DND-41 (cell line): Measurements from ENCODE around the gene ENPP4.
A peak's percentile ranks its signal among the peaks of the same experiment; 100 is the strongest.

Experiments
- ATAC-seq: fragments of 200-7000 bp; cut with Tn5 transposase; 3 replicates; pipeline ENCODE4 v1.9.1; 2021; ENCODE audit warnings: low read depth; ENCODE audit not compliant: insufficient read depth
- DNase-seq: peaks from one replicate; pipeline ENCODE4 v3.0.0-alpha.2; 2020
- H2AFZ ChIP-seq: 2 replicates; pipeline ENCODE4 v1.6.0; 2012; ENCODE audit warnings: low read depth, low read length
- H3K27ac ChIP-seq: 2 replicates; pipeline ENCODE4 v1.5.1; 2012; ENCODE audit warnings: low read length, inconsistent platforms
- H3K27me3 ChIP-seq: fragments of 200-600 bp; sonication (generic); 2 replicates; pipeline ENCODE4 v1.6.0; 2012; ENCODE audit warnings: low read length, mild to moderate bottlenecking, inconsistent platforms; ENCODE audit not compliant: insufficient read depth, poor library complexity
- H3K36me3 ChIP-seq: 2 replicates; pipeline ENCODE4 v1.5.1; 2012; ENCODE audit warnings: low read length, inconsistent platforms; ENCODE audit not compliant: insufficient read depth
- H3K4me1 ChIP-seq: 2 replicates; pipeline ENCODE4 v1.5.1; 2012; ENCODE audit warnings: mild to moderate bottlenecking, low read length; ENCODE audit not compliant: insufficient read depth
- H3K4me2 ChIP-seq: 2 replicates; pipeline ENCODE4 v1.6.0; 2012; ENCODE audit warnings: mild to moderate bottlenecking, moderate library complexity, low read length, inconsistent platforms; ENCODE audit not compliant: insufficient read depth
- H3K4me3 ChIP-seq, 2 experiments: fragments of 200-600 bp in 1 of 2; shearing (Covaris generic) in 1 of 2; 2 replicates each; pipeline ENCODE4 v1.5.1; 2012 to 2016; ENCODE audit warnings: inconsistent platforms in 2 of 2, low read length in 2 of 2, mild to moderate bottlenecking in 2 of 2, low read depth in 1 of 2, moderate library complexity in 1 of 2
- H3K79me2 ChIP-seq: 2 replicates; pipeline ENCODE4 v1.6.0; 2012; ENCODE audit warnings: low read length, inconsistent platforms; ENCODE audit not compliant: insufficient read depth
- H3K9ac ChIP-seq: 2 replicates; pipeline ENCODE4 v1.6.0; 2012; ENCODE audit warnings: low read depth, mild to moderate bottlenecking, inconsistent platforms, low read length, moderate library complexity
- H3K9me3 ChIP-seq: 2 replicates; pipeline ENCODE4 v1.5.1; 2012; ENCODE audit warnings: low read length, moderate library complexity, mild to moderate bottlenecking, inconsistent platforms; ENCODE audit not compliant: insufficient read depth, severe bottlenecking
- H4K20me1 ChIP-seq: 2 replicates; pipeline ENCODE4 v1.6.0; 2012; ENCODE audit warnings: low read length; ENCODE audit not compliant: insufficient read depth
- CTCF ChIP-seq: IDR thresholded peaks from 2 replicates; pipeline ENCODE4 v1.5.1; 2012; ENCODE audit warnings: borderline replicate concordance, low read length, moderate library complexity, mild to moderate bottlenecking; ENCODE audit not compliant: poor library complexity, severe bottlenecking; ENCODE audit errors: extremely low read depth
- EZH2 ChIP-seq: IDR thresholded peaks from 3 replicates; pipeline ENCODE4 v1.6.1; 2012; ENCODE audit warnings: borderline replicate concordance, low read depth, mild to moderate bottlenecking, moderate library complexity, low read length, inconsistent platforms; ENCODE audit not compliant: severe bottlenecking

ENPP4 gene

GRCh38 chr6:46090115-46091079 is 39.4 kb upstream of the ENPP4 start:
- Histone ChIP-seq H2AFZ (no peak overlapping the region), H3K27ac (no peak overlapping the region), H3K4me3 (no peak overlapping the region), H3K9ac (no peak overlapping the region), H3K36me3 (no peaks in the 10 kb centered on the region), H3K9me3 (peaks cover 3% of the 10 kb centered on the region), H3K4me1 (no peaks in the 10 kb centered on the region), H3K4me2 (no peak overlapping the region), H4K20me1 (no peaks in the 10 kb centered on the region), H3K27me3 (no peaks in the 10 kb centered on the region), H3K79me2 (no peaks in the 10 kb centered on the region)
- ATAC-seq (peak; percentile 76), DNase-seq (peak; percentile 61)
- TF ChIP-seq EZH2 (no peak), CTCF (peak; percentile 85)

- Histone ChIP-seq H3K9me3 (peaks cover 3% of the 10 kb centered on the region), H3K27ac (no peak overlapping the region), H3K36me3 (no peaks in the 10 kb centered on the region), H3K4me2 (no peak overlapping the region), H2AFZ (no peak overlapping the region), H3K4me3 (no peak overlapping the region), H3K4me1 (no peaks in the 10 kb centered on the region), H3K79me2 (no peaks in the 10 kb centered on the region), H3K27me3 (no peaks in the 10 kb centered on the region), H3K9ac (no peak overlapping the region), H4K20me1 (no peaks in the 10 kb centered on the region)
- TF ChIP-seq CTCF (no peak), EZH2 (no peak)
- ATAC-seq: no peak
- no peak for DNase-seq
These were observed 38.7 kb upstream of the ENPP4 start for GRCh38 chr6:46091080-46091478.

GRCh38 chr6:46095251-46095650 is 34.5 kb upstream of the ENPP4 start:
- H3K9me3 ChIP-seq: peaks cover 3% of the 10 kb centered on the region
- H3K79me2 ChIP-seq: no peaks in the 10 kb centered on the region
- ATAC-seq (no peak), DNase-seq (no peak)
- no peaks in the 10 kb centered on the region for H3K27me3 ChIP-seq
- no peak overlapping the region for H3K27ac ChIP-seq
- H2AFZ ChIP-seq: no peak overlapping the region
- H3K9ac ChIP-seq: no peak overlapping the region
- no peaks in the 10 kb centered on the region for H4K20me1 ChIP-seq
- H3K36me3 ChIP-seq: no peaks in the 10 kb centered on the region
- no peaks in the 10 kb centered on the region for H3K4me1 ChIP-seq
- no peak overlapping the region for H3K4me3 ChIP-seq
- TF ChIP-seq EZH2 (no peak), CTCF (no peak)
- H3K4me2 ChIP-seq: no peak overlapping the region
